Effector CD8-positive, alpha-beta T cell (primary cell): ENCODE measurements around the gene GRB10.

Experiments used
- DNase-seq: peaks from one replicate; lab custom pipeline; 2025; lab: John Stamatoyannopoulos, UW

The GRB10 gene

DNA sequence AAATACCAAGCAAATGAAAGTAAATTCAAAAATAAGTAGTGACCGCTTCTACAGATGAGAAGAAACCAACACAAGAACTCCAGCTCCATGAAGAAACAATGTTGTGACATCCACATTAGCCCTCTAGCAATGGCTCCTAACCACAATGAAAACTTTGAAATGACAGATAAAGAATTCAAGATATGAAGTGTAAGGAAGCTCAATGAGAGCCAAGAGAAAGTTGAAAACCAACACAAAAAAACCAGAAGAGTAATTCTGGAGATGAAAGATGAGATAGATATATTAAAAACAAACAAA is 149.3 kb downstream of the GRB10 start:
- DNase-seq = no peak

DNA sequence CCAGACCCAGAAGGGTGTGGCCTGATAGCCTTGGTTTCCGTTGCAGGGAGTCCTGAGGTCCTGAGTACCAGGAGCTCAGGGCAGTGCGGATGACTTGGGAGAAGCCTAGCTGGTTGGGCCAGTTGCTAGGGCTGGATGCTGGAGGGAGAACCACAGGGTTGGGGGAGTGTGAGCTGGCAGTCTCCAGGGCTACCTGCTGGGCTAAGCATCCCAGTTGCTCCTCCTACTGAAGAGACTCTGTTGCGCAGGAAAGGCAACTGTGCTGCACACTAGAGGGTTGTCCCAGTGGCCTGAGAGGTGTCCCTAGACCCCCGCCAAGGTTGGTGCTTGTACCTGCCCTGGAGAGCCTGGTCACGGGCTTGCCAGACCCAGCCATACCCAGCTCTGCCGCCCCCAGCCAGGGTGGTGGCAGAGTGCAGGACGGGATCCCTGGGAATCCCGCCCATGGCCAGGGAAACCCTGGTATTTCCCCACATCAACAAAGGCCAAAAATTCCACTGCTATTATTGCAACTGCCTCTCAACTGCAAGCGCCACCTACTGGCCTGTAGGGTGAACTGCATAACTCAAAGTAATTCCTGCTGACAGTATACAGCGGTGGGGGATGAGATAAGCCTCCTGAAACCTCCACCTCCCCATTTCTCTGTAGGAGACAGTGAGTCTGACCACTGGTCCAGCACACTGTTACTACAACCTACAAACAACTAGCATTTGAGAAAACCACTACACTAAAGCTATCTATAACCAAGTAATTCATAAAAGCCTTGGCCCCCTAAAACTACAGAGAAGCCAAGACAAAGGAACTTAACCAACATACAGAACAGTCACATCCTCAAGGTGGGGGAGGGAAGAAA is 149.9 kb downstream of the GRB10 start:
- peak; percentile 33 for DNase-seq

DNA sequence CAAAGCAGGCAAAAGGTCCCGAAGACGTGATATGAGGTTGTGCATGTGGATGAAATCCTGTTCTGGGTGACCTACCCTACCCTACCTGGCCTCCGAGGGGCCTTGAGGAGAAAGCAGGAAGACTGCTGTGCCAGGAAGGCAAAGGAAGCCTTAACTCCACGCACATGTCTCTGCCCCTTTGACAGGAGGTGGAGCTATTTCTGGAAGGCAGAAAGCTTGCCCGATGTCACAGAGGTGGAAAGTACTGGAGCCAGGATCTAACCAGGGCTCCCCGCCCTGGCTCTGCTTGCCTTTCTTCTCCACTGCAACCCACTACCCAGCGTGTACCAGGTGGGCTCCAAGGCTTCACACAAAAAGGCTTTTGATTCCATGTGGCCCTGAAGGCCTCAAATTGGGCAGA is 151.1 kb downstream of the GRB10 start:
- no peak for DNase-seq

DNA sequence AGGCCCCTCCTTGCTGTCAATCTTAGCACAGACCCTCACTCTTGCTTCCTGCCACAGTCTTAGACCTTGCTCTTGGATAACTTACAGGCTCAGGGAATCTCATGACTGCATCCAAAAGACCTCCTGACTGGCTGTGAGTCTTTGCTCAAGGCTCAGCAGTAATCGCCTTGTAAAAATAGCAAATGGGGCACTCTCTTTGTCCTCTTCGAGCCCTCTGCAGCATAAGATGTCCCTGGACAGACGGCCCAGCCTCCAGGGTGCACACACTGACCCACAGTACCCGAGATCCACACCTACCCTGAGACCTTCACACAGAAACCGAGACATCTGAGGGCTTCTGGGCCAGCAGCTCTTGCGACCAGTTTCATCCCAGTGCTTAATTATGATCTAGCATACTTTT is 151.6 kb downstream of the GRB10 start:
- DNase-seq = no peak

DNA sequence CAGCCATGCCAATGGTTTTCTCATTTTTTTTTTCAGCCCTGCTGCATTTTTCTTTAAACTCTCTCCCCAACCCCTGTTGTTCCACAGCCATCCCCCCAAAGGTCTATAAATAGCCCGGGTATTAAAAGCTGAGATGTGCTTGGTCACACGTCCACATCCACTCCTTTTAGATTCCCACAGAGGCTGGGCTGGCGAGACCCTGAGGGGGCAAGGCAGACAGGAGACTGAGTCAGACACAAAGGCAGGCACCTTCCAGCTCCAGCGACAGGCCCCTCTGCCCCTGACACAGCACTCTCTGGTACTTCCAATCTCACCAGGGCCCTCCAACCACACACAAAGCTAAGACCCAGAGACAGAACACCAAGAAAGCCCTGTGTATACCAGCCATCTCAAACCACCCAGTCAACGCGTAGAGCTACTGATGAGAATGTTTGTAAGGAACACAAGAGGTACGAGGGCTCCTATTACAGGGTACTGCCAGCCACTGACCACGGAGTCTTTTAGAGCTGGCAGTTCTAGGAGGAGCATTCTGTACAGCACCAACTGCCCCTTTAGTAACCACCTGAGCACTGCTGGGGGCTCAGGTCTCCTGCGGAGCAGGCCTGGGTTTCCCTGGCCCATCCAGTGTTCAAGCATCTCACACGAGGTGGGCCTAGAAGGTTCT is 153.3 kb downstream of the GRB10 start:
- no peak for DNase-seq

DNA sequence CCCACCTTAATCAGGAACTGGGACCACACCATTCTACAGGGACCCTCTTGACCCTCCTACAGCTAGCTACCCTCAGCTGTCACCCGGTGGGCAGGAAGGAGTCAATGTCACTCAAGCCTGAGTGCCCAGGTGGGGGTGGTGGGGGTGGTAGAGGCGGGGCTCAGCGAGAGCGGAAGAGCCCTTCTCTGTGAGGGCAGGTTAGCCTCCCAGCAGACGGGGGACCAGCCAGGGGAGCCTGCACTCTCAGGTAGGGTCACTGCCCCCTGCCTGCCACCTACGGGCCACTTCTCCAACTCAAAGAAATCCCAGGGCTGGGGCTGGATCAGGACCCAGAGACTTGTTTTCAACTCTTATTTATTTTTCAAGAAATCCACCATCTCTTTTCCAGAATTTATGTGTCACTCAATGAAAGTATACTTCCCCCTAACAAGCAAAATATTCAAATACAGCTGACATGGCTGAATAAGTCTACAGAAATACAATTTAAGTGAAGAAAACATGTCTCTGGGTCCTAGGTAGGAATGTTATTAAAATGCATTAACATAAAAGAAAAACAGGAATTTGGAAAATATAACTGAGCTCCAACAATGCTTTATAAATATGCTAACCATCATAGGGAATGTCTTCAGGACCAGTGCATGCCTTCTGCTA is 154.1 kb downstream of the GRB10 start:
- DNase-seq = no peak

DNA sequence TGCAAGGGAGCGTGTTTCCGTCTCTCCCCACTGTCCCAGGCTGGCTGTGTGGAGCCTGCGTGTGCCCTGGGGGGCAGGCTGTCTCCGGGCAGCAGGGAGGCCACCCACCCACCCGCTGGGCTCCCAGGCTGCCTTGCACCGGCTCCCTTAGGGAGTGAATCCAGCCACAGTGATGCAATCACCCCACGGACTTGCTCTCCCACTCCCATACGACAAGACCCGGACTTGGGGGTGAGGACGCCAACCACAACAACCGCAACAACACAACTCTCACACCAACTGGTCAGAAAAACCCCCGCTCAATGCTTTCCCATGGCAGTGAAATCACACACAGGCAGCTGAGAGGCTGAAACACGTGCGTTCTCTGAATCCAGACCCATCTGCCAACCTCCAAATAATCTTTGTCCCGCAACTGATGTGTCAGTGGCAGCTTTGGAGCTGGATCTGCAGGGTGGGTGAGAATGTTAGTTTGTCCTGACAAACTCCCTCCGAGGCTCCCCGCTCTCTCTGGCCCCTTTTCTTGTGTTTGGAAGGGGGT is 154.8 kb downstream of the GRB10 start:
- no peak for DNase-seq

DNA sequence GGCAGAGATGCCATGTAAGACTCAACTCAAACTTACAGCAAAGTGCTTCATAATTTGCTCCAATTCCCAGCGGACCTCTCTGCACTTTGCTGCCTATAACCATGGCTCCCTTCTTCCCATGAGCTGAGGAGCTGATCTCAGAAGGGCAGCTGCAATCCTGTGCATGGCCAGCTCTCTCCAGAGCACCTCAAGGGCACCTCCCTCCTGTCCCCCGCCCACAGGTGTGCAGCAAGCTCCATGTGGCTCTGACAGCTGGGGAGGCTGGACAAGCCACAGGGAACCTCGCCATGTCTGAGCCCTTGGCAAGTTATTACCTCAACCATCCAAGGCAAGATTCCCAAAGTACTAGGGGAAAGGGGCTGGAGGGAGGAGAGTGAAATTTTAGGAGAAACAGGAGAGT is 156.4 kb downstream of the GRB10 start:
- DNase-seq = no peak

DNA sequence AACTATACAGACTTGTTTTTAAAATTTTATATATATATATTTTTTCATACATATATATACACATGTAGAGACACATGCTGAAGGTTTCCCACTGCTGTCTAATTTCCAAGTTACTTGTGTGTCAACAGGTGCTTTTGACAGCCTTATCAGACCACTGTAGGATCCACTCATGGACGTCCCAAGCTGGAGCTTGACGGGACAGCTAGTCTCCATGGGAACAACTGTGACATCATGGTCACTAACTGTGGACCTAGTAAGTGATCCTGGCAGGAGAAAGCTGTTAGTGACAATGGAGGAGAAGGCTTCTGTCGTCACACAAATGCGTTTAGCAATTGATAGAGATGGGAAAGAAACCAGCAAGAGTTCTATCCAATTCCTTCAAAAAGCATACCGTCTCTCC is 157.3 kb downstream of the GRB10 start:
- no peak for DNase-seq

DNA sequence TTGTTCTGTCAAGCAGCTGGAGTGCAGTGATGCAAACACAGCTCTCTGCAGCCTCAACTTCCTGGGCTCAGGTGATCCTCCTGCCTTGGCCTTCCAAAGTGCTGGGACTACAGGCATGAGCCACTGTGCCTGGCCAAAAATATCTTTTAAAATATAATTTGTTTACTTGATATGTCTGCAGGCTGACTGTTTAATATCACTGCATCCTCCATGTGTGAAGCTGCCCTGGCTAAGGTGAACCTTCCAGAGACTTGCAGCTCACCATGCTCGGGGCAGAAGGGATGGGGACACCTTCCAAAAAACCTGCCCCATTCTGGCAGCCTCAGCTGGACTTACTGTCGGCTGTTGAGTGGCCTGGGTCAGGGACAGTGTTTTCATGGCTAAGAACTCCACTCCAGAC is 159.9 kb downstream of the GRB10 start:
- DNase-seq = no peak

DNA sequence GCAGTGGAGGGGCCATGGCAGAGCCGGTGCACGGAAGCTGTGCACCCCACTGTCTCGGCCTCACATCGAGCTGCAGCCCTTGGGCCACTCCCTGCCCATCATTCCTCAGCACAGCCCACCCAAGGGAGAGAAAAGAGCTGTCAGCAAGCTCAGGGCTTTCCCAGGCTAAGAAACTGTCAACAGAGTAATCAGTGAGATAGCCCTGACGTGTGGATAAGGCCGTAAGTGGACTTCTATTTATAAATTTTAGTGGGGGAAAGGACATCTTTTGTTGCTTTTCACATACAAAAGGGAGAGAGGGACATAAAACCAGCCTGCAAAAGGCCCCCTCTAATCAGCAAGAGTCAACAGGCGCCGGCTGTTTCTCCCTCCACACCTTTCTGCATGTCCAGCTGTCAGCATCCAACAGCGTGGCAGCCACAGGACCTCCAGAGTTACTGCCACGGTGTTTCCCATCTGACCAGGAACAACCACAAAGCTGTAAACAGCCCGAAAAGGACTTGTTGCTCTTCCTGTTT is 160.7 kb downstream of the GRB10 start:
- DNase-seq = no peak

DNA sequence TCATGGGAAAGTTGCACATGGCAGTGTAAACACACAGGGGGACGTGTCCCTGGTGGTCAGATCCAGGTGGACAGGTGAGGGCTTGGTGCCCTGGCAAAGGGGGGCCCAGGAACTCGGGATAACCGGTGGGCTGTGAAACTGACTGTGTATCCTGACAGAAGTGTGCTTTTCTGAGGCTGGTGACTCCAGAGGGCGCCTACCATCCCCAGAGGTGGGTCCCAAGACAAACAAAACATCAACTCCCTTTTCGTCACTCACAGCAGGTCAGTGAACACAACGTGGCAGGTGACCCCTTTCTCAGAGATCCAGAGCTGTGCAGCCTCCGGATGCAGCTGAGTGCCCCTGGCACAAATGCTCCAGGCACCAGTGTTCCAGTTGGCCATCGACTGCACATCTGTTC is 161.5 kb downstream of the GRB10 start:
- no peak for DNase-seq

DNA sequence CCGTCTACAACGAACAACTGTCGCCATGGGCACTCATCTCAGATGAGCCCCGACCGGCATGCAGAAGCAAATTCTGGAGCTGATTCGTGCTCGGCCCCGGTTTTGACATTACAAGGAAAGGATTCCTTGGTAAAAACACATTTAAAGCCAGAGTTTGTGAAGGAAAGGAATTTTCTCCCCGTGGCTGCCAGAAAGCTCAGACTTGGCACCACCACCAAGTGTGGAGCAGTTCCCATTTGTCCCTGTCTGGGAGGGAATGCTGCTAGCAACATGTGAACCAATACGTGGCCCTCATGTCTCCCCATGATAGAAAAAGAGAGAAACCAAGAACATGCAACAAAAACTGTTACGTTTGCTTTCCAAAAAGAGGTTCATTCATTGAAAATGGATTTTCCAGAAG is 162.3 kb downstream of the GRB10 start:
- DNase-seq = no peak

DNA sequence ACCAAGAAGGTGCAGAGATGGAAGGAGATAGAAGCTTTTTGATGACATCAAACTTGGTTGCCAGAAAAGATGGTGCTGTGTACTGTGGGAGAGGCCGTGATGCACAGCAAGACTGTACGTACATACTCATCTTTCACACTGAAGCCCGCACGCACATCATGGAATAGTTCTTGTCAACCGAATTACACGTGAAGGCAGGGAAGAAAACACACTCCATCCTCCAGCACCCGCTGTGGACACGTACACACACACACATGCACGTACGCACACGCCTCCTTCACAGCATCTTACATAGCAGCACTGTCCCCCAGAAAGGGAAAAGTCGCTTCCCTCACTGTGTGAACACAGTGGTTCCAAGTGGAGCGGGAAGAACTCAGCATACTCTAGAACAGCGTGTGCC is 163.0 kb downstream of the GRB10 start:
- no peak for DNase-seq

DNA sequence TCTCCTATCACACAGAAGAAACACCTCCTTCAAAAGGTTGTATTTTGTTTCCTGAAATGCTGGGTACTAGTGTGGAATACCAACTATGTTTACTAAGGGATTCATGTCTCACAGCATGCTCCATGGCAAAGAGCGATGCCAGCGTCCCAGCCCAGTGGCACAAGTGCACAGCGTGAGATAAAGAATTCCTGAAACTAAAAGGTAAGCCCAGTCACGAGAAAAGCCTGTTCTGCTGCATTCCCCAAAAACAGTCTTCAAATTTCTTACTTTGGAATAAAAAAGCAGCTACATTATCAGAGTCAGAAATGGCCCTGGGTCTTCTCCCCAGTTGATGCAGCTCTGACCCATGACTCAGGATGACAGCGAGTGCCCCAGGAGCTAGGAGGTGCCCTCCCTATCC is 164.4 kb downstream of the GRB10 start:
- no peak for DNase-seq

DNA sequence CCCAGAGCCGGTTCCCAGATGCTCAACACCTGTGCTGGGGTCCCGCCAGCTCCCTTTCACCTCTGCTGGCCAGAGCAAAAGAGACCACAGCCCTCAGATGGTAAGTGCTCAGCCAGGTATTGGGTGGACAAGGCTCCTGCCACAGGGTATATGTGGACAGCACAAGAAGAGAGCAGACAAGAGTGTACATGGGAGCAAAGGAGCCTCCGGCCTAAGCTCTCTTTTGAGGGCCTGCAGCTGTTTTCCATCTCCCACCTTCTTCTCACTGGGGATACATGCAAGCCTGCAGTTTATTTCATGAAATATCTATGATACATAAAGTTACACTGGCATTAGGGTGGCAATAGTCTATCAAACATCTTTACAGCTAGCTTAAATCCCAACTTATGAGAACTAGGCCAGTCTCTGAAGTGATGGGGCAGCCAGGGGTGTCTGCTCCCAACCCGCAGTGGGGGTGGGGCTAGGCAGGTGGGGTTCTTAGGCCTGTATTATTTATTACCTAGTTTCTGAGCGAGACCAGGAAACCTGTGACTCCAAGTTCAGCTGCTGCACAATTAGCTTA is 167.1 kb downstream of the GRB10 start:
- no peak for DNase-seq

DNA sequence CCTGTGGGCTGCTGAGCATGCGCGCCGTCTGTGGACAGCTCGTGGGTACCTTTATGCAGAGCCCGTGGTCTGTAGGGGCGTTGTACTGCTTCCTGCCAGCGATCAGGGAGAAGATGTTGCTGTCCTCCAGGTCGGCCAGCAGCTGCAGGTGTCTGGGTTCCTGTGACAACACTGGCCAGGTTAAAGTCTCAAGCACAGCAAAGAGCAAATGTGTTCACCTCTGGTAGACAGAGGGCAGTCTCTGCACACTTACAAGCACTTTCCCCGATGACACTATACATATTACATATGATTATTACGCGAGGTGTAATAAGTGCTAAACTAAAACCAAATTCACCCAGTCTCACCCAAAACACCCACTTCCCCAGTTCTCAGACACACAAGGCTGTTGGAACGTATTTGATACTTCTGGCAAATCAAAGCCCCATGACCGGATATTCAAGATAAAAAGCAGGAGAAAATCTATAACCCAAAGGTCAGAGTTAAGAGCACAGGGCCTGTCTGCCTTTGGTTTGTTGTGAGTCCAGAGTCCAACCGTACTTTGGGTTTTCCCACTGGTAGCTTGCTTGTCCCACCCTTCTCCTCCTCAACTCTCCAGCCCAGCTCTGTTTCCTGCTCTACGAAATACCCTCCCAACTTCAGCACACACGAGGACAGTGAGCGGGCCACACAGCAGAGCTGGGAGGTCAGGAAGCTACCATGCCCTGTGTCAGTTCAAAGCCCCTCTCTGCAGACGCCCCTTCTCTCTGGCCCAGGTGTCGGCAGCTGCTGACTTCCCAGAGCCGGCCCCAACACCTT is 167.8 kb downstream of the GRB10 start:
- DNase-seq = no peak

DNA sequence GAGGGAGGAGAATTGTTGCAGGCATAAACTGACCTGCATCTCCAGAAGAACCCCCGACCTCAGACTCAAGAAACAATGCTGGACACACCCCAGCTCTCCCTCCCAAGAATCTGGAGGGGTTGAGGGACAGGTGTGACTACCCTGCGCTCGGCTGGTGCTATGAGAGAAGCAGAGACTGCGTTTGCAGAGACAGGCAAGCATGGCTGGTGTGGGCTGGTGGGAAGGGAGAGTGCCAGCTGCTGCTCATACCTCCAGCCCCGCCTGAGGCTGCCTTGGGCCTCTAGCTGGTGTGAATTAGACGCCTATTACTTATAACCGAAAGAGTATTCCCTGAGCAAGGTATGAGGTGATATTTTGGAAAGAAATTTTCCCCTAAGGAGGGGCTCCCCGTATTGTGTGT is 169.2 kb downstream of the GRB10 start:
- no peak for DNase-seq

DNA sequence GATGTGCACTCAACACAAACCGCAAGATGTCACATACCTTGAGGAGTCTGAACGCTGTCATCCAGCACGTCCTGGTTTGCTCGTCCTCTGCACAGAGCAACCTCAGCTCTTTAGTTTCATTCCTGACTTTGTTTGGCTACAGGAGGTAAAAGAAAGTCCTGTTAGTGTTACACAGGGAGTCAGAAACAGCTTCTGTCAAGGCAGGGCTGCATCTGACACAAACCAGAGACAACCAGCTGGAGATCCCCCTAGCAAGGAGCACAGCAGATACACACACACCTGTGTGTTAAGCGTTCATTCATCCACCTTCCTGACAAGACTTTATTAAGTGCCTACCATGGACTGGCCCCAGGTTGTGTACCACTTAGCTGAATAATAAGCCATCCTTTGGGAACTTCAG is 170.0 kb downstream of the GRB10 start:
- no peak for DNase-seq

DNA sequence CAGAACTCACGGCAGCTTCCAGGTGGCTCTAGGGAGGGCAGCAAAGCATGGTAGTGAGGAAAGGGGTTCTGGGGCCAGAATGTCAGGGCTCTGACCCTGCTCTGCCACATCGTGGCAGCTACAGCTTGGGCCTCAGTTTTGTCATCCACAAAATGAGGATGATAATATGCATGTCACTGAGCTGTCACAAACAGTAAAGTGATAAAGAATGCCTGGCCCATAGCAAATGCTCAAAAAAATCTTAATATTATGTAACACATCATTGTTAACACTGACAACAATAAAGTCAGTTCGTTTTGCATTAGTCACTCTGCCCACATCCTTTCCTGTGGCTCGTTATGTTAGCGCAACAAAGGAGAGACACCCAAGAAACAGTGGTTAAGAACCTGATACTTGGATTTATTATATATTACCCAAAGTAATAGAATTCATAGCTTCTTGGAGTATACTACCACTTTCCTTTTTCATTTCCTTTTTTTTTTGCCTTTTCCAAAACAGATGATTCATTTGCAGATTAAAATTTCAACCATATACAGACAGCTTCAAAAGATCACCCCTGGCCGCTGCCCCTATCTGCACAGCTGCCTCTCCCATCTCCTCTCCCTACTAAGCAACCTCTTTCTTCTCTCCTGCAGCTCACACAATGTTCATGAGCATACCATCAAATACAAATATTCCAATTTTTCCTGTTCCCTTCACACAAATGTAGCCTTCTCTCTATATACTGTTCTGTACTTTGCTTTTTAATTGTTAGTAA is 172.0 kb downstream of the GRB10 start:
- no peak for DNase-seq
